OCI-LY3 (cell line): ENCODE results near the gene BIRC5.

Source experiments
- H2AFZ ChIP-seq: fragments of 200-600, 300-600 bp; shearing (Covaris generic); 2 replicates; pipeline ENCODE4 v1.6.0; 2014; ENCODE audit warnings: antibody characterized with exemption, low read depth, low read length
- H3K27ac ChIP-seq: fragments of 200-600, 300-600 bp; sonication (generic); 2 replicates; pipeline ENCODE4 v1.5.1; 2014; ENCODE audit warnings: mild to moderate bottlenecking, low read length, moderate library complexity, mixed read lengths
- H3K27me3 ChIP-seq: fragments of 200-600, 300-600 bp; sonication (generic); 2 replicates; pipeline ENCODE4 v1.6.1; 2014; ENCODE audit warnings: low read depth, low read length, mixed read lengths
- H3K36me3 ChIP-seq: fragments of 200-600, 300-600 bp; sonication (generic); replicated peaks from 2 replicates; pipeline ENCODE3; 2014; ENCODE audit warnings: low read depth, low read length, mixed read lengths
- H3K4me1 ChIP-seq: fragments of 300-600, 200-600 bp; sonication (generic); 2 replicates; pipeline ENCODE4 v1.6.1; 2014; ENCODE audit warnings: low read length, mixed read lengths
- H3K4me2 ChIP-seq: fragments of 200-600, 300-600 bp; sonication (generic); 2 replicates; pipeline ENCODE4 v1.6.1; 2014; ENCODE audit warnings: low read length, mixed read lengths
- H3K4me3 ChIP-seq: fragments of 300-600, 200-600 bp; sonication (generic); 2 replicates; pipeline ENCODE4 v1.5.1; 2014; ENCODE audit warnings: antibody characterized with exemption, mild to moderate bottlenecking, low read length, moderate library complexity
- H3K79me2 ChIP-seq: fragments of 300-600, 200-600 bp; shearing (Covaris generic); 2 replicates; pipeline ENCODE4 v1.6.1; 2014; ENCODE audit warnings: mild to moderate bottlenecking, low read length, mixed read lengths
- H3K9ac ChIP-seq: fragments of 300-600, 200-600 bp; shearing (Covaris generic); 2 replicates; pipeline ENCODE4 v1.6.0; 2014; ENCODE audit warnings: mild to moderate bottlenecking, low read length, moderate library complexity
- H3K9me3 ChIP-seq: fragments of 200-600, 300-600 bp; shearing (Covaris generic); 2 replicates; pipeline ENCODE4 v1.6.1; 2014; ENCODE audit warnings: low read length, mixed read lengths; ENCODE audit not compliant: insufficient read depth
- H4K20me1 ChIP-seq: fragments of 200-600, 300-600 bp; sonication (generic); 2 replicates; pipeline ENCODE4 v1.6.1; 2016; ENCODE audit warnings: low read length, mixed read lengths; ENCODE audit not compliant: insufficient read depth
- EZH2phosphoT487 ChIP-seq: fragments of 200-600 bp; shearing (Covaris generic); IDR thresholded peaks from 2 replicates; pipeline ENCODE4 v1.6.1; 2018; ENCODE audit warnings: antibody characterized with exemption, mixed run types, low read depth
- TF ChIP-seq, protein P1 (sequence below): fragments of 200-600, 300-600 bp; sonication (generic); IDR thresholded peaks from 2 replicates; pipeline ENCODE4 v1.5.1; 2014; ENCODE audit warnings: antibody characterized with exemption, low read length, low read depth

Gene BIRC5

DNA sequence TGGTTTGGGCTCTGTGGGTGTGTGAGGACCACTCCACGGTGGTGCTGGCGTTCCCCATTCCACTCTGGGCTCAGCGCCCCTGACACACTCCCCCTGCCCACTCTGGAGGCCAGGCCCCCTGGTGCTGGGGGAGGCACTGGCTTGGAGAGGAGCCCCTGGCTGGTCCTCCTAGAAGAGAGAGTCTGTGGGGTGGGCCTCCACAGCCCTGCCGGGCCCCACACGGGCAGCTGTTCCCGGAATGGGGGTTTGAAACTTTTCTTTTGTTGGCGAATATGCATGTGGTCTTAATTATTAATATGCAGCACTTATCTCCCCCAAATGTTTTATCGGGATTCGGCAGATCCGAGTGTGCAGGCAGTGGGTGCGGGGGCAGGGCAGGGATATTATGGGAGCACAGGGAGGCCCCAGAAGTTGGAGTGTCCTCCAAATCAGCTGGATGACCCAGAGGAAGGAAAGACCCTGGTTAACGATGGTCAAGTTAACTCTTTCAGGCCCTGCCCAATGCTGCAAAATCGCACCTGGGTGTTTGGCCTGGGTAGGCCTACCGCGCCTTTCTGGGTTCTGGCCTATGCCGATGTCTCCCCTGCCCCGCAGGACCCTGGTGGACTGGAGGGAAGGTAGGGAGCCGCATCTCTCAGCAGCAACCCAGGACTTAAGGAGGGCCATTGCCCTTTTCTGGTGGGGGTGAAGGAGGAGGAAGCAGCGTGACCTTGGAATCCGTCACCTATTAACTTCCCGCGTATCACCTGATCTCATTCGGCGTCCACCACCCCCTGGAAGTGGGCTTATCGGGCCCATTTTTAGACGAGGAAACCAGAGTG is 53.4 kb downstream of the BIRC5 start:
- H3K4me1 ChIP-seq = peaks cover 14% of the 10 kb centered on the region
- H2AFZ ChIP-seq = no peak overlapping the region

DNA sequence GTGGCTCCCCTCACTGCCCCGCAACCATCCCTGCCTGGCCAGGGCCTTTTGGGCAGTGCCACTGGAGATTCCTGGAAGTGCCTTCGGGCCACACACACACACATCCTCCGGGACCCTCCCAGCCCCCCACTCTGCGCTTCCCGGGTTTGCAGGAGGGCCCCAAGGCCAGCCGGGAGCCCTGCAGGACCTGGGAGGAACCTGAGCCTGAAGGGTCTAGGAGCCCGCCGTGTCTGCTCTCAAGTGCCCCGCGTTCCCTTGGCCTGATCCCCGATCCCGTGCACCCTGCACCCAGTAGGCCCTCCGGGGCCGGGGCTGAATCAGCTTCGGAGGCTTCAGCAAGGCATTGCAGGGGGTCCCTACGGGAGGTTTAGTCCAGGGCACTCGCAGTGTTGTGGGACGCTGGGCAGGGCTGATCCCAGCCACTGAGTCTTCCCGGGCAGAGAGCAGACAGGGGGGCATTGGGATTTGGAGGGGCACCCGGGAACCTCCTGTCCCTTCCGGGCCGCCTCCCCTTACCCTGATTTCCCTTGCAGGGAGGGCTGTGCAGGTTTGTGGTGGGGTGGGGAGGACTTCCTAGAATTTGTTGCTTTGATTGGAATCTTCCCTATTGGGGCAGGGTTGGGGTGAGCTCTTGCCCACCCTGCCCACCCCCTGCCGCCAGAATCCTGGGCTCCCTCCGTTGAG is 54.3 kb downstream of the BIRC5 start:
- no peaks in the 10 kb centered on the region for H4K20me1 ChIP-seq
- no peak overlapping the region for H3K4me2 ChIP-seq
- H3K4me3 ChIP-seq = no peak overlapping the region
- H3K27me3 ChIP-seq = peaks cover 45% of the 10 kb centered on the region
- peaks cover 15% of the 10 kb centered on the region for H3K4me1 ChIP-seq
- no peak overlapping the region for H2AFZ ChIP-seq
- no peaks in the 10 kb centered on the region for H3K9me3 ChIP-seq
- no peak overlapping the region for H3K27ac ChIP-seq
- no peaks in the 10 kb centered on the region for H3K36me3 ChIP-seq
- TF ChIP-seq, protein P1, sequence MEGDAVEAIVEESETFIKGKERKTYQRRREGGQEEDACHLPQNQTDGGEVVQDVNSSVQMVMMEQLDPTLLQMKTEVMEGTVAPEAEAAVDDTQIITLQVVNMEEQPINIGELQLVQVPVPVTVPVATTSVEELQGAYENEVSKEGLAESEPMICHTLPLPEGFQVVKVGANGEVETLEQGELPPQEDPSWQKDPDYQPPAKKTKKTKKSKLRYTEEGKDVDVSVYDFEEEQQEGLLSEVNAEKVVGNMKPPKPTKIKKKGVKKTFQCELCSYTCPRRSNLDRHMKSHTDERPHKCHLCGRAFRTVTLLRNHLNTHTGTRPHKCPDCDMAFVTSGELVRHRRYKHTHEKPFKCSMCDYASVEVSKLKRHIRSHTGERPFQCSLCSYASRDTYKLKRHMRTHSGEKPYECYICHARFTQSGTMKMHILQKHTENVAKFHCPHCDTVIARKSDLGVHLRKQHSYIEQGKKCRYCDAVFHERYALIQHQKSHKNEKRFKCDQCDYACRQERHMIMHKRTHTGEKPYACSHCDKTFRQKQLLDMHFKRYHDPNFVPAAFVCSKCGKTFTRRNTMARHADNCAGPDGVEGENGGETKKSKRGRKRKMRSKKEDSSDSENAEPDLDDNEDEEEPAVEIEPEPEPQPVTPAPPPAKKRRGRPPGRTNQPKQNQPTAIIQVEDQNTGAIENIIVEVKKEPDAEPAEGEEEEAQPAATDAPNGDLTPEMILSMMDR = no peak
- TF ChIP-seq EZH2phosphoT487 = no peak
- no peaks in the 10 kb centered on the region for H3K79me2 ChIP-seq
- no peak overlapping the region for H3K9ac ChIP-seq

More for the DNA sequence above, 53.4 kb downstream of the BIRC5 start:
- H3K4me2 ChIP-seq = no peak overlapping the region
- no peaks in the 10 kb centered on the region for H3K36me3 ChIP-seq
- H3K27ac ChIP-seq = no peak overlapping the region
- H3K79me2 ChIP-seq = no peaks in the 10 kb centered on the region
- no peaks in the 10 kb centered on the region for H4K20me1 ChIP-seq
- no peak overlapping the region for H3K4me3 ChIP-seq
- H3K27me3 ChIP-seq = peaks cover 36% of the 10 kb centered on the region
- no peak overlapping the region for H3K9ac ChIP-seq
- H3K9me3 ChIP-seq = no peaks in the 10 kb centered on the region
- TF ChIP-seq EZH2phosphoT487 = no peak
- TF ChIP-seq, protein P1 = no peak

DNA sequence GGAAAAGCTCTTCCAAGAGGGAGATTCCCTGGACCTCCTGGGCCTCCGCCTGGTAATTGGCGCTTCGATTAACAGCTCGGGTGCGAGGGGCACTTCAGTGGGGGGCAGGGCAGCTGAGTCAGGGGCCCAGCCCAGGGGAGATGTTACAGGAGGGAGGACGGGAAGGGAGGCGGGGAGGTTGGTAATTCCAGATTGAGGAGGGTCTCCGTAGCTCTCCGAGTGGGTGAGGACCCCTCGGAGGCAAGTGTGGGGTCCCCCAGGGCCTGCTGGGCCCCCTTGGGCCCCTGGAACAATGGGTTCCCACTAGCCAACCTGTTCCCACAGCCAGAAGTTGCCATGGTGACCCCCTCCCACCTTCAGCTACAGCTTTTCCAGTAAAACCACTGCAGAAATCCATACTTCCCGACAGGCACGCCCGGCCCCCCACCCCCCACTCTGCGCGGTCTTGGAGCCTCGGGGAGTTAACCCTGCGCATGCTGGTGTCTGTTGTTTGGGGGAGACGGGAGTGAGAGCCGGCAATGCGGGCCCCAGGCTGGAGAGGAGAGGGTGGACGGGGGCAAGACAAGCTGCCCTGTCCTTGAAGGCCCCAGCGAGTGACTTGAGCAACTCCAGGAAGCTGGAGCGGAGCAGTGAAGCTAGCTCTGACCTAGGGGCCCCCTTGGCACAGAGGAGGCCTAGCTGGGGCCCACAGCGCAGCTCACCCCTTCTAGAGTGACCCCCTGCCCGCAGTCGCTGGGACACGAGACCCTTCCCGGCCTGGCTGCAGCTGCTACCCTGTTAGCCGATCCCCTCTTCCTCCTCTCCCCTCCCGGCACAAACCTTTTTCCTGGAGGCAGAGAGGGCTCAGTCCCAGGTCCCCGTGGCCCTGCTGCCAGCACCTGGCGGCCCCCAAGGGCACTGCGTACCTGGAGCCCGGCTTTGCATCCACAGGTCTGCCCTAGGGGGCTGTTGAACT is 55.2 kb downstream of the BIRC5 start:
- TF ChIP-seq, protein P1 = no peak
- TF ChIP-seq EZH2phosphoT487 = no peak
- Histone ChIP-seq H2AFZ (no peak overlapping the region), H3K36me3 (no peaks in the 10 kb centered on the region), H3K9me3 (no peaks in the 10 kb centered on the region; the same call in 1 of the 2 replicates), H3K27ac (no peak overlapping the region), H3K9ac (no peak overlapping the region), H3K79me2 (no peaks in the 10 kb centered on the region), H3K4me1 (peaks cover 14% of the 10 kb centered on the region), H4K20me1 (no peaks in the 10 kb centered on the region), H3K27me3 (peaks cover 51% of the 10 kb centered on the region), H3K4me2 (no peak overlapping the region), H3K4me3 (no peak overlapping the region)
